GM20431 (cell line): Measurements from ENCODE around the gene RRP8.

ENCODE experiments used
- in situ Hi-C: fragments of 300-500 bp; cut with MseI, MboI; formaldehyde crosslinking; loops from one replicate; pipeline ENCODE4 v1.15.0; 2020; ENCODE audit warnings: low sequenced_read_pairs; ENCODE audit not compliant: unreplicated experiment

RRP8 gene

DNA sequence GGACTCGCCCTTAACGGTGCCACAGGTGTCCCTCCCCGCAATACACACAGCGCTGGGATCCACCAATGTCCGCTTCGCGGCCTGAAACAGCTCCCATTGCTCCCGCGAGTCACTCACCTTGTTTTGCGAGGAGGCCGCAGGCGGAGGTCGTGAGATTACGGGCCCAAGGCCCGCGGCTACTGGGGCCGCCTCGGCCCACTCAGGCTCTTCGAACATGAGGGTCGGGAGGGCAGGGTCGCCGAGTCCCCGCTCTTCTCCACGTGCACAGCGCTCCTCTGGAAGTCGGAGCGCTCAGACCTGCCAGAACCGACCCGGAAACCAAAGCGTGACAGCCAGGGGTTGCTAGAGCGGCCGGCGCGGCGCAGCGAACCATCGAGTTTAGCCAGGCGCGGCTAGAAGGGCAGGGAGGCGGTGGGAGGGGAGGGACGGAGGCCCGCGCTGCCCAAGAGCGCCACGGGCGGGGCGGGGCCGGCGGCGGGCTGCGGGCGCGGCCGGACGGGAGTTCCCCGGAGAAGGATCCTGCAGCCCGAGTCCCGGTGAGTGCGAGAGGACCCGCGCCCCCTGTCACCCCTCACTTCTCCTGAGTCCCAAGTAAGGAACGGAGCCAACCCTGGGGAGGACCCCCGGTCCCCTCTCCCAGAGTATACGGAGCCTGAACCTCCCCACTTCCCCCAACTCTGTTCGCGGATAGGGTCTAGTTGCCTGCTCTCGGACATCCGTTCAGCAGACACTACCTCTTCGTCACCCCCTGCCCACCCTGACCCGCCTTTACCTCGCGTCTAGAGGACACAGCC is at the start of gene RRP8, which contains the start of gene ILK:
TSS of gene RRP8 (minus strand) at position 330 of the 794 bp plus-strand sequence. CDS start at position 216, 114 bp downstream.
TSS of gene ILK (plus strand) at position 488 of the 794 bp plus-strand sequence. CDS start 498 bp downstream, outside the sequence.
- in situ Hi-C loops = no loop called here

DNA sequence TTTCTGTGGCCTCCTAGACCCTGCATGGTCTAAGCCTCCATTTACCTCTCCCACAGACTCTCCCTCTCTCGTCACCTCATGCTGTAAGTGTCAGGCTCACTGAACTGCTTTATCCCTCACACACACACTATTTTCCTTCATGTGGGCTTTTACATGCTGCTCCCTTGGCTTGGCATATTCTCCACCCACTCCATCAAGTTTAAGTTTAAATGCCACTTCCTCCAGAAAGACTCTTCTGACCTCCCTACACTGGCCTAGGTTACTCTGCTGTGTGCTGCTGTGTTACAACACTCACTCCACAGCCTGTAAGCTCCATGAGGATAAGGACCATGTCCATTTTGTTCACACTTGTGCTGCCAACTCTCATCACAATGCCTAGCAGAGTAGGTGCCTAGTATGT is 49.7 kb upstream of the RRP8 start:
- in situ Hi-C loops = no loop called here

DNA sequence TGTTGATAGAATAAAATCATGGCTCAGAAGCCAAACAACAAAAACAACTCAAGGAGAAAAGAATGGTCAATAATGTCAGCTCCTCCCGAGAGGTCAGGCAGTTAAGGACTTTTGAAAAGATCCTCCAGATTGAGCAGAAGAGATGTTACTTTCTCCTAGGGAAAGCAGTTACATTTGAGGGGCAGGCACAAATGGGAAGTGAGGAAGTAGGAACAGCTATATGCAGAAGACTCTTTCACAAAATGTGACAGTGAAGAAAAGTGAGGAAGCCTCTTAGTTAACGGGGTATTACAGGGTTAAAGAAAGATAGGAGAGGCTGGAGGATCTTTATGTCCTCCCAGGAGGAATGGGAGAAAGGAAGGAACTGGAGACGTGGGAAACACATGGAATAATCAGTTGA is 48.8 kb upstream of the RRP8 start:
- in situ Hi-C loops = no loop called here

DNA sequence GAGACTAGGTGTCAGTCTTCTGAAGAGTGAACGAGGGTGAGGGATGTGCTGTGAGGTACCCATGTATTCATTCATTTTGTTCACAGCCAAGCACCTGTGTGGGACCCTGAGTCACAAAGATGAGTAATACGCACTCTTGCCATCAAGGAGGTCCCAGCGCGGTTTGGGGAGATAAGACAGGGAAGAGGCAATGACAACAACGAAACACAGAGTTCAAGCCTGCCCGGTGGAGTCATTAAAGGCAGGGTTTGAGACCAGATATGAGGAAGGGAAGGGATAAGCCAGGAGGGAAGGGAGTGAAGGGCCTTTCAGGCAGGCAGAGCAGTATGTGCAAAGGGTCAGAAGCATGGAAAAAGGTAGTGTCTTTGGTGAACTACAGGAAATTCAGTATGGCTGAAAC is 47.6 kb upstream of the RRP8 start:
- in situ Hi-C loops = no loop called here

DNA sequence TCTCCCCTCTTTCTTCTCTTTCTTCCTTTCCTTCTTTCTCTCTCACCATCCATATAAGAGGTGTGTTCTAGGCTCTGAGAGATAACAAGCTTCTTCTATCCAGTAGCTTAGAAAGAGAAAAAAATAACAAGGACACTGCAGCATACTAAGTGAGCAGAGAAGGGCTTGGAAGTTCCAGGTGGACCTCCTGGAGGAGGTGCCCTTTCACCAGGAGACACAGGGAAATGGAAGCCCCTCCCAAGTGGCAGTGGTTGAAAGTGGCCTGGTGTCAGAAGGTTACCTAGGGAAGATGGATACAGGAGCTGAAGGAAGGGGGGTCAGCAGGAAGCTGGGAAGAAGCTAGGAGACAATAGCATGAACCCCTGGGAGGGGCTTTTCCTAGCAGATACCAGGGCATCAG is 46.7 kb upstream of the RRP8 start:
- in situ Hi-C loops = no loop called here

DNA sequence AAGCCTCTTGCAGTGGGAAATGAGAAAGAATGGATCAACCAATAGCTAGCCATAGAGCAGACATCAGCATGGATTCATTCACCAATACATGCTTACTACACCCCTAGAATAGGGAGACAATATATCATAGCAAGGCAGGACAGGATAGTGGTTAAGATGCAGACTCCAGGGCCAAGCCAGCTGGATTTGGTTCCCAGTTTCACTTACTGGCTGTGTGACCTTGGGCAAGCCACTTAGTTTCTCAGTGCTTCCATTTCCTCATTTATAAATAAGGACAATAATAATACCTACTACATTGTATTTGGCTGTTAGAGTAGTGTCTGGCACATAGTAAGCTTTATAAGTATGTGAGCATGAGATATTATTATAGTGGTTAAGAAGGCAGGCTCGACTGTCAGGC is 45.1 kb upstream of the RRP8 start:
- in situ Hi-C loops = no loop called here

DNA sequence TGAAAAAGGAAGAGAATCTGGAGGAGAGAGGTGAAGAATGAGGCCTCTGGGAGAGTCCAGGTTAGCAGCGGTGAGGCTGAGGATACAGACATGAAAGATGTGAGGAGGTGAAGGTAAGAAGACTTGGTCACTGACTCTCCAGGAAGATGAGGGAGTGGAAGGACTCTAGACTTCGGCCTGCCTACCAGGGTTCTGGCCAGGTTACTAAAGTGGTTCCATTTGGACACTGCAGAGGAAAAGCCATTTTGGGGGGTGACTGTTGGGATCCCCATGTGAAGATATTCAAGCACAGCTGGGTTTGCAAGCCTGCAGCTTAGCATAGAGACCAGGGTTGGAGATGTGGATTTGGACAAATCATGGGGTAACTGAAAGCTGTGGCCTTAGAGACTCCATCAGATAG is 44.4 kb upstream of the RRP8 start:
- in situ Hi-C loops = no loop called here

DNA sequence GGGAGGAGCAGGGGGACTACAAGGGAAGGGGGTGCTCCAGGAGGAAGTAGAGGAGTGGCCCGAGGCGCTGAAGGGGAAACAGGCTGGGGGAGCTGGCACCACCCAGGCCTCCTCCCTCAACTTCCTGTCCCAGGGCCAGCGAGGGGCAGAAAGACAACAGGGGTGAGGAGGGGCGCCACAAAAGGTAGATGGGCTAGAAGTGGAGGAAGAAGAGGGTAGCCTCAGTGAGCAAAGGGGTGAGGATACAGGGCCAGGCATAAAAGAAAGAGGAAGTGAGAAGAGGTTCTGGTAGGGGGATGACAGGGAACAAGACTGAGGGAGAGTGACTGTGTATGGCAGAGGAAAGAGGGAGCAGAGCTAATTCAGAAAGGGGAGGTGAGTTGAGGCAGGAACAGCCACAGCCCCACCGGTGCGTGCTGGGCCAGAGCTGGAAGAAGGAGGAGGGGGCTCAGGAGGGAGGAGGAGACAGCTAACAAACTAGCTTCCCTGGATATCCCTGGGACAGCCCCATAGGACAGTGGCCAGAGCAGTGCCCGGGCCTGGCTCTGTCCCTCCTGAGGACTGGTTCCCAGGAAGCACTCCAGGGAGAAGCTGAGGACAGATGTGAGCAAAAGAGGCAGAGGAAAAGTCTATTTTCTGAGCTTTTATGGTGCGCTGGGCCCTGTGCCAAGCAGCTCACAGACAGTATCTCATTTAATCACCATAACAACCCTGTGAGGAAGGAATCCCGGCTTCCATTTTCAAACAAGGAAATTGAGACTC is 43.7 kb upstream of the RRP8 start:
- in situ Hi-C loops = no loop called here

DNA sequence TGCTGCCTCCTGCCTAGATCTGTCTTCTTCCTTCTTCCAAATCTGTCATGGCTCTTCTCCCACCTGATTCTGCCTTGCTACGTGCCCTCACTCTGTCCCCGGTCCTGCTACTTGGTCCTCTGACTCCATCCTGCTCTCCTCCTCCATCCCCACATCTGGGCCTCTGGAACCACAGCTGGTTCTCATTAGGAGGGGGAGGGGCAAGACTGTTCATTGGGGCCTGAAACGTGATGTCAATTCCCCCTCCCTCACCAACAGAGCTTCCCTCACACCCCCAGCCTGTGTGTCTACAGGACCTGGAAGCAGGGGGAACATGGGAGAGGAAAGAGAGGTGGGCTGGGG is 43.1 kb upstream of the RRP8 start:
- in situ Hi-C loops = no loop called here

DNA sequence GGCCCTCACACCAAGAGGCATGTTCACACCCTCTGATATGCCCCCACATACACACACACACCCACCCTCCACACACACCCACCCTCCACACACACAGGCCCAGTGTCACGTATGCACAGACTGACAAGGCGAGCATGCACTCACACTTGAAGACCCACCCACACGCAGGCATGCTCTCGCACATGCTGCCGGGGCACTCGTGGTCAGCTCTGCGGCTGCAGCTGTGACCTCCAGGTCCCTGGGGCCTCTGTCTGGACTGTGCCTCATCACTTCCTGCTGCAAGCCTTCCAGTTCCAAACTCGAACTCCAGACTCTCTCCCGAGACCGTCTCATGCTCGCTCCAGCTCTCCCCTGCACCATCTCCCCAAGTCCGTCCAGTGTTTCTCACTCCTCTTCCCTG is 42.7 kb upstream of the RRP8 start:
- in situ Hi-C loops = no loop called here

DNA sequence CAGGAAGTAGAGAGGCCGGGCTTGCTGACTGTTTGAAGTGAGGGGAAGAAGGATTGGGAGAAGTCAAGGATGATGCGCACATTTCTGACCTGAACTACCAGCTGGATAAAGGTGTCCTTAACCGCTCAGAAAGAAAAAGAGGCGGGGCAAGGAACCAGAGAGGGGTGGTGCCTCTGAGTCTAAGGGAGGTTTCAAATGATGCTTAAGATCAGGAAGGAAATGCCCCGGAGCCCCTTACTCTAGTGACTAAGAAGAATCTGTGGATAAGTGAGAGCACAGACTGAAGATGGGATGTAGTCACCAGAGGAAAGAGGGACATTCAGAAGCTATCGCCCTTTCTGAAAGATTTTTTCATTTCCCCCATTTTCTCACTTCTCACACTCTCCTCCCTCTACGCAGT is 39.5 kb upstream of the RRP8 start:
- in situ Hi-C loops = no loop called here

DNA sequence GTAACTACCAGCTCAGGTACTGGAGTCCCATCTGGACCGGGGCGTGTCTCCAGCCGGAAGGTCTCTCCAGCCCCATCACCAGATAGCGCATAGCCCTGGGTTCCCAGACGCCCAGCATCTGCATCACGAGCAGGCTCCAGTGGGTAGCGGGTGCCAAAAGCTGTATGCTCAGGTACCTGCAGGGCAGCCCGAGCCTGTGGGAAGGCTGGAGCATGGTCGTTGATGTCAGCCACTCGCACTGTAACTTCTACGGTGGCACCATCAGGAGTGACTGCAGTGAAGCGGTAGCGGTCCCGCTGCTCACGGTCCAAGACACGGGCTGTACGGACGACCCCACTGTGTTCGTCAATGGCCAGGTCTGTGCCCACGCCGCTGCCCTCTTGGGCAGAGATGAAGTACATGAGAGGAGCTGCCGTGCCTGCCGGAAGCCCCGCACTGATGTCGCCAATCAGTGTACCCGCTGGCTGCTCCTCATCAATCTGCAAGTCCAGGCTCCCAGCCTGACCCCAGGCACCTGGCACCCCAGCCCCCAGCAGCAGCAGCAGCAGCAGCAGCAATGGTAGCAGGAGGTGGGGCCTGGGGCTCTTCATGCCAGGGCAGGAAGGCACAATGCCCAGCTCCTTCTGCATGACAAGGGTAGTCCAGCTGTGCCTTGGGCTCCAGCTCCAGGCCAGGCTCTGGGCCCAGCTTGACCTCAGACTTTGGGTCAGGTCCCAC is 37.7 kb upstream of the RRP8 start:
- in situ Hi-C loops = no loop called here

DNA sequence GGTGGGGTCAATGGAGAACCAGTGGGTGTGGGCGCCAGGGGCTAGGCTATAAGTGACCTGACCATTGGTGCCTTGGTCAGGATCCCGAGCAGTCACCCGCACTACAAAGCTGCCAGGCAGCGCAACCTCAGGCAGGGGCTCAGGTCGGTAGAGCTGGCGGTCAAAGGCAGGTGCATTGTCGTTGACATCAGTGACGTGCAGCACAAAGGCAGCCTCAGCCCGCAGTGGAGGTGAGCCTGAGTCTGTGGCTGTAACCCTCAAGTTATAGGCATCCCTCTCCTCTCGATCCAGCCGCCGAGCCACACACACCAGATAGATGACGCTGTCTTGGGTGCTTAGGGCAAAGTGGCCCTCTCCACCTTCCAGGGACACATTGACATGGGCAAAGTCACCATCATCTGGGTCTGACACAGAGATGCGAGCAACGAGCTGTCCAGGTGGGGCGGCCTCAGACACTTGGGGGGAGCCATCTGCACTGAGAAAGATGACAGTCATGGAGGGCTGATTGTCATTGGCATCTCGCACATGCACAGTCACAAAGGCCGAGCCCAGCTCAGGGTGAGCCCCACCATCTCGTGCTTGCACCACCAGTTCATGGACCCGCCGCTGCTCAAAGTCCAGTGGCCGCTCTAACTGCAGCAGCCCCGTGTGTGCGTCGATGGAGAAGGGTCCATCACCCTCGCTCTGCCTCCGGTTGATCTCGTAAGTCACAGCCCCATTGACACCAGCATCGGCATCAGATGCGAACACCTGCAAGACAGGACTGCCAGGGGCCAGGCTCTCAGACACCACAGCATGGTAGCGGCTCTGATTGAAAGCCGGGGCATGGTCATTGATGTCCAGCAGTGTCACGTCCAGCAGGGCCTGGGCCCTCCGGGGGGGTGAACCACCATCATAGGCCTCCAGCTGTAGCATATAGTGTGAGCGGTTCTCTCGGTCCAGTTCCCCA is 36.9 kb upstream of the RRP8 start:
- in situ Hi-C loops = no loop called here

DNA sequence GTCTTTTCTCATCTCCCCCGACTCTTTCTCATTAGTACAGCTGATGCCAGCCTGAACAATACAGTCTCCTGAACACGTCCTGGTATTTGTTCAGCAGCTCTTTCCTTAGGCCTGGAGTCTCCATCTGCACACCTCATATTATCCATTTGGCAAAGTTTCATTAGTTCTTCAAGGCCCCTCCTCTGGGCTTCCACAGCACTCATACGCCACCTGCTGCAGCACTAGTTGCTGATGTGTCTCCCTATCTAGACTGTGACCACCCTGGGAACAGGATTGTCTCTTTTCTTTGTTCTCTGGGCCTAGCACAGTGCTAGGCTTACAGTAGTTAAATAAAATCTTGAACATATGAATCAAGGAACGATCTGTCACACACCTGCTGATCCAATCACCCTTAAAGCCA is 35.0 kb upstream of the RRP8 start:
- in situ Hi-C loops = no loop called here

DNA sequence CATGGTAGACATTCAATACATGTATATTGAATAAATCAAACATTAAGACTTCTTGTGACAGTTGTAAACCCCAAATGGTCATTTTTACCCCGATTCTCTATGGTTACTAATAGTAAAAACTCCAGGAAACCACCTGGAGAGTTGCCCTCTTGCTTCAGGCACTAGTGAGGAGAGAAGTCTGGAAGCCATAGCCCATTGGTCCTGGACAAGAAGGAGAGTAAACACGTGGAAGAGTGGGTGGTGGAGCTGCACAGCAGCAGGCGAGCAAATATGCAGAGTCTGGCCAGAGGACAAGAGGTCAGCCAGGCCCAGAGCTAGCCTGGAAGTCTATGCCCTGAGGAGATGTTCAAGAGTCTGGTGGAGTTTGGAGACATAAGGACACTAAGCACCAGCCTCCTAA is 34.5 kb upstream of the RRP8 start:
- in situ Hi-C loops = no loop called here

DNA sequence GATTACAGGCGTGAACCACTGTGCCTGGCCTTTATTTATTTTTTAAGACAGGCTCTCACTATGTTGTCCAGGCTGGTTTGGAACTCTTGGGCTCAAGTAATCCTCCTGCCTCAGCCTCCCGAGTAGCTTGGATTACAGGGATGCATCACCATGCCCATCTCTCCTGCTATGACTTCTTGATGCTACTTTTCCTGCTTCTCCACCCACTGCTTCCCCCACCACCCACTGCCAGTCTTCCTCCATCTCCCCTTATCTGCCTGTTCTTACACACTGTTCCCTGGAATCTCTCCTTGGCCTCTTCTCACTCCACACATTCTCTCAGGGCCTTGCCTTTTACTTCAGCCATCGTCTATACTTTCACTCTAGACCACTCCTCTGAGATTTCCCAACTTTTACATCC is 33.1 kb upstream of the RRP8 start:
- in situ Hi-C loops = no loop called here

DNA sequence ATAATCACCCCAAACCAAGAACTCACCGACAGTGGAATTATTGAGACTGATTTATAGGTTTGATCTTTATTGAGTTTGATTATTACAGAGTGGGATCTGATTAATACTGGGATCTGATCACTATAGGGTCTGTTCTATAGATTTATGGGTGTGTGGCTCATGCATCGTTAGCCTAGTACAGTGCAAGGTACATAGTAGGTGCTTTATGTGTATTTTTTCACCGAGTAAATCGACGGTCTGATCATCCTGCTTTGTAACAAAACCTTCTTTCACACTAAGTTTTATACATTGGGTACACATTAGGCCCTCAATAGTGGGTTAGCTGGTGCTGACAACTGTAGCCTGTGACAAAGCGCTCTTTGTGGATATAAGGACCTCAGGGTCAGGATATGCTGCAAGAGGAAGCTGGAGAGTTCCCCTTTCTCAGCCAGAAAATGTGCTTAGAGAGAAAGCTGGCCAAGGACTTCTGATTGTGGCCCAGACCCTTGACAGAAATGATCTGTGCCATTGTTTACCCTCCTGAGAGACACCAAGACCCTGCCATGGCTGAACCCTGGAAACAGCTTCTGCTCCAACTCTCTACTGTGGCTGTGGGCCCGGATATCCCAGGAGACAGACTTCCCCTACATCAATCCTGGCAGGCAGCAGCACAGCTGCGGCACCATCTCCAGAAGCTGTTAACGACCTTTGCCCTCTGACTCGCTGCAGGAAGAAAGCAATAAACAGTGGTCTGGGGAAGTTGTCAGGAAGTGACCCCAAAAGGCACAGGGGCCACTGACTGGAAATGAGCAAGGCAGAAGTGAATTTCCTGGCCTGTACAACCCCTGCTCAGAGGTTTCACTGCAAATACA is 31.9 kb upstream of the RRP8 start:
- in situ Hi-C loops = no loop called here

DNA sequence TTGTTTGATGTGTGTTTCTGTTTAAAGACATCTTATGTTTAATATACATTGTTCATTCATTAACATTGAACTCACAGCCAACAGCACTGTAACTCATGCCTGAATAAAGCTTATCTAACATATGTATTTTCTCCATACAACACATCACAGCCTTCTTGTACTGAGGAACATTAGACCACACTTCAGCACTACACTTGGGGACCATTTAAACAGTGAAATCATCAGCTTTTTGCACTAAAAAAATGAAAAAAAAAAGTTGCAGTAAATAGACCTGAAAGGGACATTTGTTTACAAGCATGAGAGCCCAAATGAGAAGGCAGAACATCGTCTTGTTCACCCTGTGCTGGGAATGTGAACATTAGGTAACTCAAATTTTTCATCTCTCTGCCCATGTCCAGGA is 31.1 kb upstream of the RRP8 start:
- in situ Hi-C loops = no loop called here
